HG03159 (cell line): ENCODE measurements around the gene GTPBP6.
"Not testable (repeated sequence)": the region's sequence is repeated elsewhere in the genome, so short reads cannot be mapped to it uniquely, and the experiment has no call there.

ENCODE experiments used
- ATAC-seq: cut with Tn5 transposase; IDR thresholded peaks from one replicate; pipeline ENCODE4 v1.9.1; 2021; ENCODE audit warnings: mild to moderate bottlenecking, moderate library complexity; ENCODE audit not compliant: unreplicated experiment

The GTPBP6 gene

DNA sequence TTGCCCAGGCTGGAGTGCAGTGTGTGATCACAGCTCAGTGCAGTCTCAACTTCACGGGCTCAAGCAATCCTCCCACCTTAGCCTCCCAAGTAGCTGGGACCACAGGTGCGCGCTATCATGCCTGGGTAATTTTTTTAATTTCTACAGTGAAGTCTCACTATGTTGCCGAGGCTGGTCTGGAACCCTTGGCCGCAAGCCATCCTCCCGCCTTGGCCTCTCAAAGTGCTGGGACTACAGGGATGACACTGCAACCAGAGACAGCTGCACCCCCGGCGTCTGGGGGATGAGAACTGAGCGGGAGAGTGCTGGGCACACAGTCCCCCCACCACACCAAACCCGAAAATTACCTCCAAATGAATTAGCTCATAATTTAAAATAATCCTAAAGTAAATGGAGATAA lies 33.1 kb upstream of the GTPBP6 start:
- no peak for ATAC-seq

DNA sequence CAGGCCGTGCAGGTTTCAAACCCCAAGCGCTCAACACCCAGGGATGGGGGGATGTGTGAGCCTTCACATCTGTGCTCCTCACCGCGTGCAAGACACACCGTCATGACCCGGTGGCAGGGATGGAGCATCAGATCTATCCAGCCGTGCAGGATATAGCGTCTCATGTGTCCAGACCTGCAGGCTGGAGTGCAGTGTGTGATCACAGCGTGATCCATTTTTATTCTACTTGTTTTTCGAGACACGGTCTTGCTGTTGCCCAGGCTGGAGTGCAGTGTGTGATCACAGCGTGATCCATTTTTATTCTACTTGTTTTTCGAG lies 32.7 kb upstream of the GTPBP6 start:
- not testable (repeated sequence) for ATAC-seq

DNA sequence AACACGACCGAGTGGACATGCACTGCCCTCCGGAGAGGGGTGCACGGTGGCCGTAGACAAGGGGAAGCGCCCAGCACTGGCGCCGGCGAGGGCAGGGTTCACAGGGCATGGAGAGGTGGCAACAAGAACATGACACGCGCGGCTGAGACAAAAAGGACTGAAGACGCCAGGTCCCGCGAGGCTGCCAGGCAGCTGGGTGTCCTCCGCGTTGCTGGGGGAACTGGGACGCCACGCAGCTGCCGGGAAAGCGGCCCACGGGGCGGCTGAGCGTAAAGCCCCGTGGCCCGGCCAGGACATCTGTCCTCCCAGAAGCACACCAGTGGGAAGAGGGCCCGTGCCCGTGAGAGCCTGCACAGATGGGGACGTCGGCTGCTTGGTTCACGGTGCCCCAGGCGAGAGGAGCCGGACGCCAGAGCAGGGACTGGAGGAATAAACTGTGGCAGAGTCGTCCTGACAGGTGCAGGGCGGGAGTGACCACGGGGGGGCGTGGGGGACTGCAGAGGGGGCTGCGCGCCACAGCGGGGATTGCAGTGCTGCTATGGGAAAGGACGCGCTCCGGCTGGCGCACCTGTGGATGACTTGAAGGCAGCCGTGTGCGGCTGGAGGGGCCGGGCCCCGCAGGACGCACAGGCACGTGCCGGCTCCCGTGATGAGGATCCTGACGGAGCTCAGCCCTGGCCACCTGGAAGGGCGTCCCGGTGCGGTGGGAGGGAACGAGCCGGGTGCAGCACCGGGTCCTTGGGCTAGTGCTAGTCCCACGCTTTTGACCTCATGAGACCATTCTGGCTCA lies 32.1 kb upstream of the GTPBP6 start:
- no peak for ATAC-seq

DNA sequence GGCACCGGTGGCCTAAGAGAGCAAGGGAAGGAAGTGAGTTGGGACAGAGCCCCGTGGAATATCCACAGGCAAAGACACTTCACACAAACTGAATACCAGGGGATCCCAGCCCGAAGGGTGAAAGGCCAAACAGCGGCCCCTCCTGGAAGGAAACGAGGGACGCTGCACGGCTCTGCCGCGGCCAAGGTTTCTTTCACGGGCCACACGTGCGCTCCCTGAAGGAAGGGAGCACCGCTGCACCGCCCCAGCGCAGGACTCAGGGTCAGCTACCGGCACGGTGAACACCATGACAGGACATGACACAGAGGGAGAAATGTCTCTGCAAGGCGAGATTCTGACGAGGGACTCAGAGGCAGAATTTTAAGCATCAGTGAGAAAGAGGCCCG lies 31.5 kb upstream of the GTPBP6 start:
- no peak for ATAC-seq

DNA sequence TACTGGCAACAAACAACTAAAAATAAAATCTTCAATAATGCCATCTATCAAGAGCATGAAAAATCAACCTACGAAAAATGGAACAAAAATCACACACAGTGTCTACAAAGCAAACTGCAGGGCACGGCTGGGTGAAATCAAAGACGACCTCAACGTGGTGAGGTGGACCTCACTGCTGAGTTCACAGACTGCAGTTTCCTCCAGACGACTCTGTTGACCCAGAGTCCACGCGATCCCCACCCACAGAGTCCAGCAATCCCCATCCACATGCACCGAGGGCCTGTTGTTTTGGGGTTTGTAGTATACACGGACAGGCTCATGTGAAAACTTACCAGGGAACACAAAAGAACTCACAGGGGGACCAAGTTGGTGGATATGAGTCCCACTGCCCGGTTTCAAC lies 31.1 kb upstream of the GTPBP6 start:
- ATAC-seq = no peak

DNA sequence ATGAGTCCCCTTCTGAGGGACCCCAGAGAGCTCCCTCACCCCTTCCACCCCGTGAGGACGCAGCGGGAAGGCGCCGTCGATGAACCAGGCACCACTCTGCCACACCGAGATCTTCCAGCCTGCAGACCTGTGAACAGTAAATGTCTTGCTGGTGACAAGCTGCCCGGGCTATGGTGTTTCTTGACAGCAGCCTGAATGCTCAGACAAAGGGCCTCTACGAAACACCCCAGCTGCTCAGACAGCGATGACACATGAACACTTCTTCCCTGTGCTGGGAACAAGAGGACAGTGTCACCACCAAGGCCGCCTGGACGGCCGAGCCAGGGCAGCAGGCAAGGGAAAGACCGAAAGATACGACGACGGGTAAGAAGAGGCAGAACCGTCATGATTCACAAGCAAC lies 30.6 kb upstream of the GTPBP6 start:
- ATAC-seq = no peak

DNA sequence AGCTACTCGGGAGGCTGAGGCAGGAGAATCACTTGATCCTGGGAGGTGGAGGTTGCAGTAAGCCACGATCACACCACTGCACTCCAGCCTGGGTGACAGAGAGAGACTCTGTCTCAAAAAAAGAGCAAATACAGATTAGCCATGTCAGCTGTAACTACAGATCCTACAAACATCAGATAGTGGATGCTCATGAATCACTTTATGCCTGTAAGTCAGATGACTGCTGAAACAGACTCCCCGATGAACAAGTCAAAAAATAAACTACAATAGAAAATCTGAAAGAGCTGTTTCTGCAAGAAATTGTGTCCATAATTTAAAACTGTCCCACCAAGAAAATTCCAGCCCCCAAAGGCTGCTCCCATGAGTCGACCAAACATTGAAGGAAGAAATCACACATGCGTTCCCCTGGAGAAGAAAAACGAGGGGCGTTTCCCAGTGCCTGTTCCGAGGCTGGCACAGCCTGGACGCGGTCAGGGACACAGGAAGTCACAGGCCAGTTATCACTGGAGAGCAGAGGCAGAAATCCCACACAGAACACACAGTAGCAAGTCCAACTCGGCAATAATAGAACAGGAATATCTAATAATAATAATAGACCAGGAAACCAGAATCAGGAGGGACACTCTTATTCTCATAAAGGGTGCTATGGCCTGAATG lies 30.0 kb upstream of the GTPBP6 start:
- ATAC-seq = no peak

DNA sequence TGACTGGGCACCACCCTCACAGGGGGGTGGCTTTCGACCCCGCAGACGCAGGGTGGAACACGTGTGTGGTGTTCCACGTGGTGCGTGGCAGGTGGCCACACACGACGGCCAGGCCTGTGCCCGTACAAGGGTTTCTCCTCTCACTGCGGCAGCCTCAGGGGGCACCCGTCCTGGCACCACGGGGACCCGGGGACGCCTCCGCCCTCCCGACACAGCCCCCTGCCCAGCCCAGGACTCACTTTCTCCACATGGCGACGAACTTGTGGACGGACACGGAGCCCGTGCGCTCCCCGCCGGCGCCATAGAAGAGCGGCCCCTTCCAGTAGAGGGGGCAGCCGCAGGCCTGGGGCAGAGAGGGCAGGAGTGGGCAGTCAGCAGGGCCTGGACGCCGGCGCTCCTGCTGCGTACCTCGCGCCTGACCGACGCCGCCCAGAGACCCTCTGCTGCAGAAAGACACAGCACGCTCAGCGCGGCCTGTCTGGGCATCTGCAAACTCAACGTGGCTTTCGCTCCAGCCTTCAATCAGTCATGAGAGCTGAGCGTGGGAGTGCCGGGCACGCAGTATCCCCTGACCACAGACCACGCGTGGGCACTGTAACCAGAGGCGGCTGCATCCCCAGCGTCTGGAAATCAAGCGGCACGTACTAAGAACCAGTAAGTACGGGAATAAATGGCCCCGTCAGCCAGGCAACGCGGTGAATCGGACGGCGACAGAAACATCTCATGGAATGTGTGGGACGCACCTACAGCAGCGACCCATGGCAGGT lies 28.9 kb upstream of the GTPBP6 start:
- ATAC-seq = no peak

DNA sequence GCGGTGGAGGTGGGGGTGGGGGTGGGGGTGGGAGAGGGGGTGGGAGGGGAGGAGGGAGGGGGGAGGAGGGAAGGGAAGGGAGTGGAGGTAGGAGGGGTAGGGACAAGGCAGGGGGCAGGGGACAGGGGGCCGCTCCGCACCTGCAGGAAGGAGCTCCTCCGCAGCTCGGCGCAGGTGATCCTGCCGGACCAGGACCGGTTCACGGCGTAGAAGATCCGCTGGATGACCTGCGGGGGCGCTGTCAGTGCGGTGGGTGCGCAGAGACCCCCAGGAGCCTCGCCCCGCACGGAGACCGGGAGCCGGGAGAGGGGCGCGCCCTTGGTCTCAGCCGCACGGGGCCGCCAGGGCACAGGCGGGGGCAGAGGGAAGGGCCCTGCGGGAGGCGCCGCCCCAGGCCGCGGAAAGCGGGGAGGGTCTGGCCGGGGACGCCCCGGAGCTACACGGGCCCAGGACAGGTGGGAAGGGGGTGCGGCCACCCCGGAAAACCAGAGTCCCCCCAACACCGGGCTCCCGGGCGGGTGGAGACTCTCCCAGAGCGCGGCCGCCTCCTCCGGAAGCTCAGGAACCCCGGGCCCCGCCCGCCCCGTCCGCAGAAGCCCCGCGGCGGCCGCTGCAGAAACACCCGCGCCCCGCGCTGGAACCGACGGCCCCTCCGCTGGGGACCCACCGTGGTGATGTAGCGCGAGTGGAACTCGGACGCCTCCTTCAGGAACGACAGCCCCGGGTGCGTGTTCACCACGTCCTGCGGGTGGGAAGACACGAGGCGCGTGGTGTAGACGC lies 27.6 kb upstream of the GTPBP6 start:
- ATAC-seq = no peak

DNA sequence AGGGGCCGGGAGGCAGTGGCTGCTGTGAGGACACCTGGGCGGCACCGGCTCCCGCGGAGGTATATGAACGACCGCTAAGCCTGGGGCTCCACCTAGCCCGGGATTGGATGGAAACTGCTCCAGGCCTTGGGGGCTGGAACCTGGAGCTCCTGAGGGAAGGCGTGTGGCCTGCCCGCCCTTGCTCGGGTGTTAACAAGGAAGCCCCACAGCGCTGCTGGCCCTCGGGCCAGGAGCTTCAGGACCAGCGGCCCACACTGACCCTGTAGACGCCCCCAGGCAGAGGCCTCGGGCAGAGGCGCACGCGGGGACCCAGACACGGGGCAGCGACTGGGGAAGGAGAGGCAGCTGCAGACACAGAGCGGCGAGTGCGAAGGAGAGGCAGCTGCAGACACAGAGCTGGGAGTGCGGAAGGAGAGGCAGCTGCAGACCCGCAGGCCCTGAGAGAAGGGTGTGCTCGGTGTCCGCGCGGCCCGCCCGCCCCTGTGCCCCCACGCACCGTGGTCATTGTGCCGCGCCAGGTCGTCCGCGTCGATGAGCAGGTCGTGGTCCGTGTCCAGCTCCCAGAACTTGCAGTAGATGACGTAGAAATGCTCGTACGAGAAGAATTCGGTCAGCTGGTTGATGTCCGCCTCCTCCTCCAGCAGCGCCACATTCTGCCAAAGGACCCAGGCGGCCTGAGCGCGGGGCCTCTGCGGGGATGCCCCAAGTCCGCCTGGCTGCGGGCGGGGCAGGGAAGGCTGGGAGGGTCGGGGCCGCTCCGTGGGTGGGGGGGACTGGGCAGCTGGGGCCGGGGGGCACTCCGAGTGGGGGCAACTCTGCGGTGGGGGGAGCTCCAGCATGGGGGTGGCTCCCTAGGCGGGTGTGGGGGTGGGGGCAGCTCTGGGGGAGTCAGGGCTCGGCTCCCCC lies 26.7 kb upstream of the GTPBP6 start:
- ATAC-seq = no peak

DNA sequence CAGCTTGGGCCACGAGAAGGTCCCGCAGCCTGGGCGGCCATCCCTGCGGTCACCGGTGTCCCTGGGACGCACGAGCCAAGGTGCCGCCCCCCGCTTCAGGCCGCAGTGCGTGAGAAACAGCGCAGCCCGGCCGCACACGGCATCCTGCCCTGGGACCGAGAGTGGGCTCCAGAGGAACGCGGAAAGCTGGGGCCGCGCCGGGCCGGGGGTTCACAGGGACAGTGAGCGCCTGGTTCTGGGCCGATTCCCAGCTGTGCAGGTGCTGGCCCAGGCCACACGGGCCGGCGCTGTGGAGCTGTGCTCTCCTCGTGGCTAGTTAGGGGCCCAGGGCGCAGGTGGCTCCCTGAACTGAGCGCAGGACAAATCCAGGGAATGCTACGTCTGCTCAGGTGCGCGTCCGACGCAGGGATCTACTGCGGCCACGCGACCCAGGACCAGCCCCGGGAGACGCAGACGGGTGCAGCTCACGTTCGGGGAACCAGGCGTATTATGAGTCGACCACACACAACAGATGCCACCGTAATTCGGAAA lies 25.8 kb upstream of the GTPBP6 start:
- ATAC-seq = no peak

DNA sequence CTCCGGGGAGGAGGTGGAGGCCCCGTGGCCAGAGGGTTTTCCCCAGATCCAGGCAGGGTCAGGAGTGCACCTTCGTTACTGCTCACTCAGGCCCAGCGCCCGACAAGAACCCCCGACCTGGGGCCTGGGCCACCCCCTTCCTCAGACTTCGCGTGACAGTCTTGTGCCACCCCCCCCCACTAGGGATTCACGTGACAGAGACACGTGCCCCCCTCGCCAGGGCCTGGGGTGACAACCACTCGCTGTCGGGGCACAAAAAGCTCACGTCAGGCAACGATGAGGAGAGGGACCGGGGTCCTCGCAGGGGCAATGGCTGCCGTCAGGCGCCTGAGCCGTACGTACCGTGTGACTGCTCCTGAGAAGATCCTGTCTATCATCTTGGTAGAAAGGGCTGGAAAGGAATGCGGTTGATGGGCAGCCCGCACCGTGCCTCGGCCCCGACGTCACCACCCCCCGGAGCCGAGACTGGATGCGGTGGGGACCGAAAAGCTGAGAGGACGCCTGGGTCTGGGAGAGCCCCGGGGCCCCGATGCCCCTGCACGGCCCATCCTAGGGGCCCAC lies 23.0 kb upstream of the GTPBP6 start:
- no peak for ATAC-seq

DNA sequence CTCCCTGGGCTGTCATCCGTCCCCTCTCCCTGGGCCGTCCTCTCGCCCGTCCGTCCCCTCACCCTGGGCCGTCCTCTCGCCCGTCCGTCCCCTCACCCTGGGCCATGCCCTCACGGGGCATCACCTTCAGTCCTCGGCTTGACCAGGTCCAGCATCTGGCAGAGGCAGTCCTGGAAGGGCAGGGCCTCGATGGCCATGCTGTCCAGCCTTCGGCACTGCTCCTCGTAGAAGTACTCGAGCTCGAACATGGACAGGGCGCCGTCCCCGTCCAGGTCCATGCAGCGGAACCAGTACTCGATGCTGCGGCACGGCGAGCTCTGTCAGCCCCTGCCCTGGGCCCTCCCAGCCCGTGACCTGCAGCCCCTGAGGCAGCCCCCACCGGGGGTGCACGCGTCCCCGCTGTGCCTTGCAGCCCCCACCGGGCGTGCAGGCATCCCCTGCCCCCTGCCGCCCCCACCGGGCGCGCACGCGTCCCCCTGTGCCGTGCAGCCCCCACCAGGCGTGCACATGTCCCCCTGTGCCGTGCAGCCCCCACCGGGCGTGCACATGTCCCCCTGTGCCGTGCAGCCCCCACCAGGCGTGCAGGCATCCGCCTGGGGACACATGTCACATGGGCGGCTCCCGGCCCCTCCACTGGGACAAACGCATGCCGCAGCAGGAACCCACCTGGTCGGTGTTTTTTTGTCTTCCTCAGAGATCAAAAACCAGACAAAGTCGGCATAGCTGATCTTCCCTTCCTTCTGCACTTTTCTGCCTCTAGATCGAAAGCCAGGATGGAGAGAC lies 22.2 kb upstream of the GTPBP6 start:
- no peak for ATAC-seq

DNA sequence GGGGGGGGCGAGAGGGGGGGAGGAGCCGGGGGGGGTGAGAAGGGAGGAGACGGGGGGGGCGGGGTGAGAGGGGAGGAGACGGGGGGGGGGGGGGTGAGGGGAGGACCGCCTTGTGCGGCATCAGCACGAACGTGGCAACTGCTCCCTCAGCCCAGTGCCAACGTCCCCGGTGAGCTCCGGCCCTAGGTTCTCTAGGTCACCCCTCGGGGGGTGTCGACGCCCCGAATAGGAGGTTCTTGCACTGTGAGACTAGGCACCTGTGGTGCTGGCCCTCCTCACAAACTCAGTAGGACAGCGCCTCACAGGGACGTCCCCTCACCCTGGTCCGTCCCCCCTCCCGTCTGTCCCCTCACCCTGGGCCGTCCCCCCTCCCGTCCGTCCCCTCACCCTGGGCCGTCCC lies 21.5 kb upstream of the GTPBP6 start:
- ATAC-seq = no peak

DNA sequence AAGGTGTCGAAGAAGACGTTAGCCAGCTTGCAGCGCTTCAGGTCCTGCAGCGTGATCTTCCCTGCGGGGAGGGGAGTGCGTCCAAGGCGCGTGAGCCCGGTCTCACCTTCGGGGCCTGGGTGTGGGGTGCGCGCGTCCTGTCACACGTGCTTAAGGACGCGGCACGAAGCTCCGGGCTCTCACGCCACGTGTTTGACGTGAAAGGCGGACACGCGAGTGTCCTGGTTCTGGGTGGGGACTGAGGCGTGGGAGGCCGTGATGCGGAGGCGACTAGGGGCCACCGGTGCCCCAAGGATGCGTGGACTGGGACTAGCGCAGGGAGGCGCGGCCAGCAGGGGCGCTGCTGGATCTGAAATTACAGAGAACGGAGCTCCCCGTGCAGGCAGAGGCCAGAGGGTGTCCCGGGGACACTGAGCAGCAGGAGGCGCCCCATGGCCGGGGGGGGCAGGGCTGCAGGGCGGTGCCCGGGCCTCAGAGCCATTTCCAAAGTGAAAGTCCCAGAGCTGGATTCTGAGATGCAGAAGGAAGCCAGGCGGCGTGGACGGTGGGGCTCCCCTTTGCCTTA lies 20.3 kb upstream of the GTPBP6 start:
- ATAC-seq = no peak

DNA sequence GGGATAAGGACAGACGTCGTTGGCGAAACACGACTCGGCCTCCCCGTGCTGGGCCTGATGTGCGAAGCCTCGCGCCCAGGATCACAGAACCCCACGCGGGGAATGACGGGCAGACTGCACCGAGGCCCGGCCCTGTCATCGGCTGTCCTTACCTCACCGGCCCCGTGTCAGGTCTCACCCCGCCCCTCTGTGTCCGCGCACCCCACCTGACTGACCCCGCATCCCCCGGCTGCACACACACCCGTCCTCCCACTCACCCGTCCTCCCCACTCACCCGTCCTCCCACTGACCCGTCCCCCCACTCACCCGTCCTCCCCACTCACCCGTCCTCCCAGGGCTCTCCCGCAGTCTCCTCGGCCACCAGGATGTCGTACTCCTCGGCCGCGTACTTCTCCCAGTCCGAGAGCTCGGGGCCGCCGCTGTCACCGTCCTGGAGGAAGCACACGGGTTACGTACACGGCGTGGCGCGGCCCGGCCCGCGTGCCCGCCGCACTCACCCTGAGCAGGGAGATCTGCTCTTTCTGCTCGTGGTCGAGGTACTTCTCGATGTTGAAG lies 19.8 kb upstream of the GTPBP6 start:
- ATAC-seq = no peak

DNA sequence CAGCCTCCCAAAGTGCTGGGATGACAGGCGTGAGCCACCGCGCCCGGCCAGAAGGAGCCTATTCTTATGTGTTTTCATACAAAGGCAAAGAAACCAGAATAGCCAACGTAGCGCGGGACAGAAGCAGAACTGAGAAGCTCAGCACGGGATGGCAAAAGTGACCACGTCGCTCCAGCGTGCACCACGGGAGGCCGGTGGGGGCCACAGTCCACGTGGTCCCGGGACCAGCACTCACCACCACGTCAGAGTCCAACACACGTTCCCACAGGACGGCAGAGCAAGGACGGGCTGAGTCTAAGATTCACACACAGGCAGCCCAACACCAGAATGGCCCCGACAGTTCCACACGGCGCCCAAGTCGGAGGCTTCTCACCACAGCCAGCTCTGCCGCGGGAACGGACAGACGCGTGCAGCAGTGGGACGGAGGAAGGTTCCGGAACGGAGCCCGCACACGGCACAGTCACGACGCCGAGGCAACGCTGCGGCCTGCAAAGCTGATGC lies 18.8 kb upstream of the GTPBP6 start:
- no peak for ATAC-seq

DNA sequence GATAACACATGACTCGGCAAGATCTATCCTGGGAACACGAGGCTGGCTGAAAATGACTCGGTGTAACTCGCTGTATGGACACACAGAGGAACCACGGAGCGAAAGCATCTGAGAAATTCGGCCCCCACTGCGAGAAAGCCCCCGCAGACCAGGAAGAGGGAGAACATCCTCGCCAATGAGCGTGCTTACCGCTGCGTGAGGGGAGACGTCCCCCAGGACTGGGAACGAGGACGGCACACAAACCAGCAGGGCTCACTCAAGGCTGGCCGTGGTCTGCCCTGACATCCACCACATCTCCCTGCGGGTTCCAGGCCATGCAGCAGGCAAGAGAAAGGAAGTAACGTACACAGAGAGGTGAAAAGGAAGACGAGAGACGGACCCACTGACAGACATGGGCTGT lies 17.6 kb upstream of the GTPBP6 start:
- ATAC-seq = no peak
